ENCODE results near the gene ISG20. TPM values are rescaled to one million over a fixed set of nuclear protein-coding genes. Genes with fewer than 3 reads are reported as not detected.

The ISG20 gene
- polyA plus RNA-seq, 1 donor (not counting 4 experiments of a cell fraction or from before 2014, with no cell fraction given): 8.9 TPM

DNA sequence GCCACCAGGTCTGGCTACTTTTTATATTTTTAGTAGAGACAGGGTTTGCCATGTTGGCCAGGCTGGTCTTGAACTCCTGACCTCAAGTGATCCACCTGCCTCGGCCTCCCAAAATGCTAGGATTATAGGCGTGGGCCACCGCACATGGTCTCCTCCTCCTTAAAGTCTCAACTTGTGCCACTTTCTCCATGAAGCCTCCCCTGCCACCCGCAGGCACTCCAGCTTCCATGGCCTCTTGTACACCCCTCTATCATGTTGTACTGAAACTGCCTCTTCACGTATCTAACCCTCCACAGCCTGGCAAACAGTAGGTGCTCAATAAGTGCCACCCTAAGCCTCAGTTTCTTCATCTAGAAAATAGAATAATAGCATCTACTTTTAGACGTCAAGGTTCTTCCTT is 39.9 kb downstream of the ISG20 start:
- Histone ChIP-seq H3K9me1 (ENCODE audit: control insufficient read depth, extremely low read depth, insufficient read depth, low read length) (no peaks in the 10 kb centered on the region), H3K4me3 (ENCODE audit: control insufficient read depth in 2 of 3, extremely low read depth in 1 of 3, insufficient read depth in 2 of 3, low read depth in 1 of 3, low read length in 3 of 3) (no peak overlapping the region), H3K9ac (ENCODE audit: control insufficient read depth, extremely low read depth, insufficient read depth, low read length) (no peak overlapping the region), H3K9me3 (ENCODE audit: control insufficient read depth, low read depth, low read length) (no peaks in the 10 kb centered on the region), H3K27ac (ENCODE audit: control insufficient read depth, insufficient read depth, low read length) (no peak overlapping the region), H3K4me2 (ENCODE audit: control insufficient read depth, extremely low read depth, insufficient read depth, low read depth, low read length) (no peak overlapping the region), H3K79me2 (ENCODE audit: control insufficient read depth, insufficient read depth, low read length) (no peaks in the 10 kb centered on the region), H3K4me1 (ENCODE audit: control insufficient read depth, extremely low read depth, insufficient read depth, low read length) (no peaks in the 10 kb centered on the region), H3K27me3 (ENCODE audit: control insufficient read depth, extremely low read depth, insufficient read depth, low read length) (no peaks in the 10 kb centered on the region), H2AFZ (ENCODE audit: control insufficient read depth, low read length) (no peak overlapping the region), H4K20me1 (ENCODE audit: control insufficient read depth, extremely low read depth, insufficient read depth, low read length) (no peaks in the 10 kb centered on the region), H3K36me3 (ENCODE audit: control insufficient read depth in 2 of 2, extremely low read depth in 1 of 2, insufficient read depth in 2 of 2, low read length in 2 of 2) (no peaks in the 10 kb centered on the region)
- DNase-seq (ENCODE audit: low read depth, low spot score): no peak
- no peak for TF ChIP-seq EZH2 (IDR thresholded peaks at IDR 0.05; ENCODE audit: low read length)
- TF ChIP-seq, protein P1, sequence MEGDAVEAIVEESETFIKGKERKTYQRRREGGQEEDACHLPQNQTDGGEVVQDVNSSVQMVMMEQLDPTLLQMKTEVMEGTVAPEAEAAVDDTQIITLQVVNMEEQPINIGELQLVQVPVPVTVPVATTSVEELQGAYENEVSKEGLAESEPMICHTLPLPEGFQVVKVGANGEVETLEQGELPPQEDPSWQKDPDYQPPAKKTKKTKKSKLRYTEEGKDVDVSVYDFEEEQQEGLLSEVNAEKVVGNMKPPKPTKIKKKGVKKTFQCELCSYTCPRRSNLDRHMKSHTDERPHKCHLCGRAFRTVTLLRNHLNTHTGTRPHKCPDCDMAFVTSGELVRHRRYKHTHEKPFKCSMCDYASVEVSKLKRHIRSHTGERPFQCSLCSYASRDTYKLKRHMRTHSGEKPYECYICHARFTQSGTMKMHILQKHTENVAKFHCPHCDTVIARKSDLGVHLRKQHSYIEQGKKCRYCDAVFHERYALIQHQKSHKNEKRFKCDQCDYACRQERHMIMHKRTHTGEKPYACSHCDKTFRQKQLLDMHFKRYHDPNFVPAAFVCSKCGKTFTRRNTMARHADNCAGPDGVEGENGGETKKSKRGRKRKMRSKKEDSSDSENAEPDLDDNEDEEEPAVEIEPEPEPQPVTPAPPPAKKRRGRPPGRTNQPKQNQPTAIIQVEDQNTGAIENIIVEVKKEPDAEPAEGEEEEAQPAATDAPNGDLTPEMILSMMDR (optimal IDR thresholded peaks at IDR 0.05 in 1 of 3, IDR thresholded peaks at IDR 0.05 in 1 of 3, conservative IDR thresholded peaks at IDR 0.05 in 1 of 3; ENCODE audit: extremely low read depth in 1 of 3, insufficient read depth in 2 of 3, low read length in 3 of 3): no peak
- dilution Hi-C loops (cut with MboI; ENCODE audit: extremely low pct_ligation_motif_present, low sequenced_read_pairs): no loop called here
- no peak for FAIRE-seq

DNA sequence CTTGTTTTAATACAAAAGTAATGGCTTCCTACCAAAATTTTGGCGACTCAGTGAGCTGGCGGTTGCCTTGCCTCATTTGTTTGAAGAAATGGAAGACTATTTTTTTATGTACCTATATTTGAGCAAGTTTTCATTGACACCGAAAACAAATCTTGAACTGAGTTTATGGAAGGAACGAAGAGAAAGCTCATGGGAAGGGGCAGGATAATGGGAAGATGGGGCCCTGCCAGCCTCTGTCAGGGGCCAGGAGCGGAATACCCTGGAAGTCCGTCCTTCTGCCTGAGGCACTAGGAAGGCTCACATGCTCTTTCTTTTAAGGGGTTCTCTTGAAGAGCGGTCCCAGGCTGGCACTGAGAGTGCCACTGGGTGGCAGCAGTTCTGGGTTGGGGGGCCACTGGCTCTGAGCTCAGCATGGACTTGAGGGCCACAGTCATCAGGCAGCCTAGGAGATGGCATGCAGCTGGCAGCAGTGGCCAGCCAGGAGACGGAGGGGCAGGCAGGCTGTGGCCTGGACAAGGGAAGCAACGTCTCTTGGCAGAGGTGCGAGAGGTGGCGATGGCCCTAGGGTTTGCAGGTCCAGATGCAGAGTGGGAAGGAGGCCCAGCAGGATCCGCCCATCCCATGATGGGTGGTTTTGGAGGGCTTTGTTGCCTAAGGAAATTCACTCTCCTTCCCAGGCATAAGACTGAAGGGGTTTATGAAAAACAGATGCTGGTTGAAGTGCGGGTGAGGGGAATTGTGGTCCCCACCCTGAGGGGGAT is 41.6 kb downstream of the ISG20 start:
- TF ChIP-seq, protein P1 (optimal IDR thresholded peaks at IDR 0.05 in 1 of 3, IDR thresholded peaks at IDR 0.05 in 1 of 3, conservative IDR thresholded peaks at IDR 0.05 in 1 of 3; ENCODE audit: extremely low read depth in 1 of 3, insufficient read depth in 2 of 3, low read length in 3 of 3): no peak
- TF ChIP-seq EZH2 (IDR thresholded peaks at IDR 0.05; ENCODE audit: low read length): no peak
- Histone ChIP-seq H3K4me2 (ENCODE audit: control insufficient read depth, extremely low read depth, insufficient read depth, low read depth, low read length) (no peak overlapping the region), H3K9me1 (ENCODE audit: control insufficient read depth, extremely low read depth, insufficient read depth, low read length) (no peaks in the 10 kb centered on the region), H3K79me2 (ENCODE audit: control insufficient read depth, insufficient read depth, low read length) (no peaks in the 10 kb centered on the region), H3K9me3 (ENCODE audit: control insufficient read depth, low read depth, low read length) (no peaks in the 10 kb centered on the region), H3K9ac (ENCODE audit: control insufficient read depth, extremely low read depth, insufficient read depth, low read length) (no peak overlapping the region), H3K4me3 (ENCODE audit: control insufficient read depth in 2 of 3, extremely low read depth in 1 of 3, insufficient read depth in 2 of 3, low read depth in 1 of 3, low read length in 3 of 3) (no peak overlapping the region), H3K27me3 (ENCODE audit: control insufficient read depth, extremely low read depth, insufficient read depth, low read length) (no peaks in the 10 kb centered on the region), H3K27ac (ENCODE audit: control insufficient read depth, insufficient read depth, low read length) (no peak overlapping the region), H3K4me1 (ENCODE audit: control insufficient read depth, extremely low read depth, insufficient read depth, low read length) (no peaks in the 10 kb centered on the region), H2AFZ (ENCODE audit: control insufficient read depth, low read length) (no peak overlapping the region), H3K36me3 (ENCODE audit: control insufficient read depth in 2 of 2, extremely low read depth in 1 of 2, insufficient read depth in 2 of 2, low read length in 2 of 2) (no peaks in the 10 kb centered on the region), H4K20me1 (ENCODE audit: control insufficient read depth, extremely low read depth, insufficient read depth, low read length) (no peaks in the 10 kb centered on the region)
- FAIRE-seq: no peak
- dilution Hi-C loops (cut with MboI; ENCODE audit: extremely low pct_ligation_motif_present, low sequenced_read_pairs): no loop called here
- DNase-seq (ENCODE audit: low read depth, low spot score): no peak

All from keratinocyte (primary cell).